ENCODE data around the gene NEFH.
"Not testable (repeated sequence)": the region's sequence is repeated elsewhere in the genome, so short reads cannot be mapped to it uniquely, and the experiment has no call there.

NEFH gene

GRCh38 chr22:29479417-29480261 lies at the start of gene NEFH:
Gene NEFH, plus strand, starts transcription at chr22:29480218. Its CDS starts 45 bp downstream, at chr22:29480263.
- no peak for FAIRE-seq

GRCh38 chr22:29431986-29432385 lies 48.0 kb upstream of the NEFH start:
- no peak for FAIRE-seq

- no peak for FAIRE-seq
Measured at GRCh38 chr22:29433856-29434255, 46.2 kb upstream of the NEFH start.

- FAIRE-seq = no peak
Measured at GRCh38 chr22:29434288-29434687, 45.7 kb upstream of the NEFH start.

GRCh38 chr22:29435236-29436136 lies 44.5 kb upstream of the NEFH start:
- FAIRE-seq = peak; percentile 16

- FAIRE-seq = not testable (repeated sequence)
Measured at GRCh38 chr22:29438283-29438682, 41.7 kb upstream of the NEFH start, which contains the start of gene RFPL1. Gene RFPL1, plus strand, starts transcription at chr22:29438583.

- FAIRE-seq = no peak
Measured at GRCh38 chr22:29442976-29443375, 37.0 kb upstream of the NEFH start.

GRCh38 chr22:29443452-29443851 lies 36.6 kb upstream of the NEFH start:
- no peak for FAIRE-seq

GRCh38 chr22:29443861-29444792 lies 35.9 kb upstream of the NEFH start:
- FAIRE-seq = no peak

- no peak for FAIRE-seq
Measured at GRCh38 chr22:29445508-29445907, 34.5 kb upstream of the NEFH start.

- FAIRE-seq = no peak
Measured at GRCh38 chr22:29447906-29448305, 32.1 kb upstream of the NEFH start.

GRCh38 chr22:29449296-29449875 lies 30.6 kb upstream of the NEFH start:
- no peak for FAIRE-seq

GRCh38 chr22:29450222-29450621 lies 29.8 kb upstream of the NEFH start:
- FAIRE-seq = no peak

- FAIRE-seq = no peak
Measured at GRCh38 chr22:29451863-29452262, 28.2 kb upstream of the NEFH start.

- no peak for FAIRE-seq
Measured at GRCh38 chr22:29454276-29454675, 25.7 kb upstream of the NEFH start.

GRCh38 chr22:29456211-29456671 lies 23.8 kb upstream of the NEFH start:
- no peak for FAIRE-seq

- FAIRE-seq = no peak
Measured at GRCh38 chr22:29457730-29458129, 22.3 kb upstream of the NEFH start.

GRCh38 chr22:29458551-29458950 lies 21.5 kb upstream of the NEFH start:
- no peak for FAIRE-seq

GRCh38 chr22:29459773-29460172 lies 20.2 kb upstream of the NEFH start:
- FAIRE-seq = no peak

GRCh38 chr22:29461263-29461662 lies 18.8 kb upstream of the NEFH start:
- FAIRE-seq = no peak

GRCh38 chr22:29463629-29464028 lies 16.4 kb upstream of the NEFH start:
- no peak for FAIRE-seq

- no peak for FAIRE-seq
Measured at GRCh38 chr22:29464581-29464980, 15.4 kb upstream of the NEFH start.

Data from A204.1 (cell line).